ENCODE results near the gene TFDP1. TPM values are rescaled to one million over a fixed set of nuclear protein-coding genes. Genes with fewer than 3 reads are reported as not detected.
"Not testable (repeated sequence)": the region's sequence is repeated elsewhere in the genome, so short reads cannot be mapped to it uniquely, and the experiment has no call there.

Gene TFDP1
- total RNA-seq, 1 donor from 2014 or later = 69.5 TPM

DNA sequence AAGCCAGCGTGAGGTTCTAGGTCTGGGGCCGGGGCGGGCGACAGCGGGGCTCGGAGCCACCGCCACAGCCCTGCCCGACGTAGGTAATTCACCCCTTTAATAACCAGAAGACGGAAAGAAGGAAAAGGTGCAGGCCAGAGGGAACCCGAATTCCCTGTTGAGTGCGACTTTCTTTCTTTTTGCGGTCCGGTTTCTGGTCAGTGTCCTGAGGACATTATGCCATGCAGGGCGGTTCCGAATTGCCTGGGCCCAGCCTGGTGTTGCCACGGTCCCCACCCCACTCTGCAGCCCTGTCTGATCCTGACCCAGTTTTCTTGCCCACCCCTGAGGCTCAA lies 18.4 kb upstream of the TFDP1 start:
- DNase-seq (ENCODE audit: low read depth, low spot score) = no peak

DNA sequence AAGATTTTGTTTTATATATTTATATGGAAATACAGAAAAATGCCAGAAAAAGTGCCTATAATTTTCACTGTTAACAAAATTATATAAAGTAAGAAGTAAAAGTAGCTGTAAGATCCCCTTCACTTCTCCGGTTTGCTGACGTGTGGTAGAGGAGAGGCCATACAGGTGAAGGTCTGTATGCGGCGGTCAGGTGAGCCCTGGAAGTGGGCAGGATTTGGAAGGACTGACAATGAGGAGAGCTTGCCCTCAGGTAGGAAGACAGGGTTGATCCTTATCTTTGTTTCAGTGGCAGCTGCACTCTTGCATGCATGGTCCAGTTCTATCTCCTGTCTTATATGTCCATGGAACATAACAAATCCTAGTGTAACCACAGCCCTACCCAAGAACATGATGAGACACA lies 16.9 kb upstream of the TFDP1 start:
- DNase-seq (ENCODE audit: low read depth, low spot score) = no peak

DNA sequence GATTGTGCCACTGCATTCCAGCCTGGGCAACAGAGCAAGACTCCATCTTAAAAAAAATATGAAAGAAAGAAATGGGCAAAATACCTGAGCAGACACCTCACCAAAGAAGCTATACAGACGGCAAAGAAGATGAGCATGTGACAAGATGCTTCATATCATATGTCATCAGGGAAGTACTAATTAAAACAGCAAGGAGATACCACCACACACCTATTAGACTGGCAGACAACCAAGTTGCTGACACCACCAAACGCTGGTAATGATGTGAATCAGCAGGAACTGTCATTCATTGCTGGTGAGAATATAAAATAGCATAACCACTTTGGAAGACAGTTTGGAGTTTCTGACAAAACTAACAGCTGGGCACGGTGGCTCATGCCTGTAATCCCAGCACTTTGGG lies 11.5 kb upstream of the TFDP1 start:
- DNase-seq (ENCODE audit: low read depth, low spot score) = no peak

DNA sequence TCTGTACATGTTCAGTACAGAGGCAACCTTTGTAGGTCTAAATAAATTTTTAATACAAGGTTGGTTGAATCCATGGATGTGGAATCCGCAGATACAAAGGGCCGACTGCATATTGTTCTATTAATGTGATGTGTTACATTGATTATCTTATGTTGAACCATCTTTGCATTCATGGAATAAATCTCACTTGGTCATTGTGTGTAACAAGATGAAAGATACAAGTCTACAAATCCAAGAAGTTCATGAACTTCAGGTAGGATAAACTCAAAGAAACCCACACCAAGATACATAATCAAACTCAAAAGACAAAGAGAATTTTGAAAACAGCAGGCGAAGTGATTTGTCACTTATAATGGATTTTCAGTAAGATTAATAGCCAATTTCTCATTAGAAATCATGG lies 8.0 kb upstream of the TFDP1 start:
- no peak for DNase-seq (ENCODE audit: low read depth, low spot score)

DNA sequence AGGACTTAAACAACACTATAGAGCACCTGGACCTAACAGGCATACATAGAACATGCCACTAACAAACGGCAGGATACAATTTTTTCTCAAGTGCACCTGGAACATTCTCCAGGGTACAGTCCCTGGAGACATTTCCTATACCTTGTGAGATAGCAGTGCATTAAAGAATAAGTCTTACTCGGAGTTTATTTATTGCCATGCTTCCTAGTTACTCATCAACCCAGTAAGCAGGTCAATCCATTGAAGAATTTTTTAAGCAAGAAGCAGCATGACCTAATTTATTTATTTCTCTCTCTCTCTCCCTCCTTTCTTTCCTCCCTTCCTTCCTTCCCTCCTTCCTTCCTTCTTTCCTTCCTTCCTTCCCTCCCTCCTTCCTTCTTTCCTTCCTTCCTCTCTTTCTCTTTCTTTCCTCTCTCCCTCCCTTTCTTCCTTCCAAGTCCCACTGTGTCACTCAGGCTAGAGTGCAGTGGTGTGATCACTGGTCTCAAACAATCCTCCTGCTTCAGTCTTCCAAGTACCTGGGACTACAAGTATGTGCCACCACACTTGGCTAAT lies 6.6 kb upstream of the TFDP1 start:
- DNase-seq (ENCODE audit: low read depth, low spot score) = no peak

DNA sequence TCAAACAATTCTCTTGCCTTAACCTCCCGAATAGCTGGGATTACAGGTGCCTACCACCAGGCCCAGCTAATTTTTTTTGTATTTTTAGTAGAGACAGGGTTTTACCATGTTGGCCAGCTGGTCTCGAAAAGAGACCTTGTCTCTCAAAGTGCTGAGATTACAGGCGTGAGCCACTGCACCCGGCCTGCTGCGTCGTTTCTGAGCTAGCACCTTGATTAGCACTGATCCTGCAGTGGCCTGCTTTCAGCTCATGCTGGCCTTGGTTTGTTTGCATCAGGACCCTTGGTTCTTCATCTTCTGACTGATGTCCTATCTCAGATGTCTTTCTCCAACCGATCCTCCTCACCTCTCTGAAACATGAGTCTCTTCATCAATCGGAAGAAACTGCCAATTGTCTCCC lies 4.9 kb upstream of the TFDP1 start:
- DNase-seq (ENCODE audit: low read depth, low spot score) = no peak

DNA sequence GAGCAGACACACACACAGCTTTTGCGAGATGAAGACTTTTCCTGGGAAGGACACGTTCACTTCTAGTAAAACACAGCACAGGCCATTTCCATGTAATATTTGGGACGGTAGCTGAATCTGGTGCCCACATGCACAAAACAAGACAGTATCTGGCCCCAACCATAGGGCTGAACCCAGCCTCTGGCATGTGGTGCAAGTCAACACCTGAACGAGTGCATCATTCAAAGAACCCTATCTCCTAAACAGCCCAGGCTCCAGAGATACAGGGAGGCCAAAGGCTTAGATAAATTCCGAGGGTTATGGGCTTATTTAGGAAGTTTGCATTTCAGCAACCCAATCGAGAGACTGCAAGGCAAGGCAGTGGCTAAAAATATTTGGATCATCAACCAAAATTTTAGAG lies 2.7 kb upstream of the TFDP1 start:
- no peak for DNase-seq (ENCODE audit: low read depth, low spot score)

DNA sequence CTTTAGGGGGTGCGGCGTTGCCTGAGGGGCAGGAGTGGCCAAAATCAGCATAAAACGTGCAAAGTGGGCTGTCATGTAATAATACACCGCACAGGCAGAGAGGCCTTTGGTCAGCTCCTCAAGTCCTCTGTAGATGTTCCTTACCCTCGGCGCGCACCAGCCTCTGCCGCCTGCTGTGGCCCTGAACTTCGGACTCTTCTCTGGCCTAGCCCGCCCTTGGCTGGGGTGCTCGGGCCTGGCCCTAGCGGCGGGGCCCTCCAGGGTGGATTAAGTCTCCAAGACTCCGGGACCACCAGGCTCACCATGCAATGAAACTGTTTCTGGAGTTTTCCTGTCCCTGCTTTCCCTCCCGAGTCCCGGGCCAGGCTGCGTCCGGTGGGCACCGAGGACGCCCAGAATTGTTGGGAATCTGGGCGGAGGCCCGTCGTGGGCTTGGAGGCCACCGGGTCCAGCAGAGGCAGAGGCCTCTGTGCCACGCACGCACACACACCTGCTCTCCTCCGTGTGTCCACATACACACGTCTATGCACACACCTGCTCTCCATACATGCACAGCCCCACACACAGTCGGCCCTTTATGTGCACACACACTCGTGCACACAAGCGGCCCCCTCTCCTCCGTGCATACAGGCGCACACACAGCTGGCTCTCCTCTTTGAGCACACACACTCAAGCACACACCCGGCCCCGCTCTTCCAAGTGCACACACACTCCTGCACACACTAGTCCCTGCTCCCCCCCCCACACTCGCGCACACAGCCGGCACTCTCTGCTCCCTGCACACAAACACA lies 1.5 kb upstream of the TFDP1 start:
- no peak for DNase-seq (ENCODE audit: low read depth, low spot score)

DNA sequence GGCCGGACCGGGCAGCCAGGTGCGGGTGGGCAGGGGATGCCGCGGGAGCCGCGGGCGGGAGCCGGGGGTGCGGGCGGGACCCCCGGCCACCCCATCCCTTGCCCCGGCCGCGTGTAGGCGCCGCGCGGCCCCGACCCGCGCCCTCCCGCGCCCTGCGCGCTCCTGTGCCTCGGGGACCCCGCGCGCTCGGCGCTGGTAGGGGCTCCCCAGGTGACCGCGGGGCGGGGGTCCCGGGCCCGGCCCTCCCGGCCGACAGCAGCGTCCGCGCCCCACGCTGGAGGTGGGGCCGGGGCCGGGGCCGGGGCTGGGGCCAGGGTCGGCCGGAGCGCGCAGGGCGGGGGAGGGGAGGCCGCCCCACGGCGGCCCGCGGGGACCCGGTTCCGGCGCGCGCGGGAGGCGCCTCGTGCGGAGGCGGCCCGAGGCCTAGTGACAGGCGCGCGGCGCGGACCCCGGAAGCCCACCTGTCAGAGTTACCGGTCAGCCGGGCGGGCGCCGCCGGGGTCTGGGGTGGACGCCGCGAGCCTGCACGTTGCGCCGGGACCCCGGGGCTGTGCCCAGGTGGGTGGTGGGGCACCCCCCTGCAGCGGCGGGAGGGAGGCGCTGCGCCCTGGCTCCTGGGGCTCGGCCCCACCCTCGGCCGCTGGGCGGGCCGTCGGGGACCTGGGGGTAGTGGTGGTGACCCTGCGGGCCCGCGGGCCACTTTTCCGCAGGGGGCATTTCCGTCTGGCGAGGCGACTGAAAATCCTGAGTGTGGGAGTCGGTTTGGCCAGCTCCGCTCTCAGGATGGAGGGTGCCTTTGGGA lies 518 bp downstream of the TFDP1 start:
- DNase-seq (ENCODE audit: low read depth, low spot score) = no peak

DNA sequence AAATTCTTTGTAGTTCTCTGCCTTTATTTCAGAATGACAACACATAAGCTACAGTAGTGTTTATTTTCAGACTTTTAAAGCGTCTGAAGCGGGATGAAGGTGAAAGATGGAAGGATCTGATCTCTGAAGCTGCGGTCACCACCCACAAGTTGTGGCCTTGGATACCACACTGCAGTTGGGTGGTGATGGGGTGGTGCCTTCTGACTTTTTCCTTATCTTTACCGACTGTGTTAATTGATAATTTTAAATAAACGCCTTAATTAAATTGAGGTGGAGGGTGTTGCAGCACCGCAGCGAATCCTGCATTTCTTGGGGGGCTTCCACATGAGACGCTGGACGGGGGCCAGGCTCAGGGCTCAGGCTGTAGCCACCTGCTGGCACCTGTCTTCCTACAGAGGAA lies 1.3 kb downstream of the TFDP1 start:
- no peak for DNase-seq (ENCODE audit: low read depth, low spot score)

DNA sequence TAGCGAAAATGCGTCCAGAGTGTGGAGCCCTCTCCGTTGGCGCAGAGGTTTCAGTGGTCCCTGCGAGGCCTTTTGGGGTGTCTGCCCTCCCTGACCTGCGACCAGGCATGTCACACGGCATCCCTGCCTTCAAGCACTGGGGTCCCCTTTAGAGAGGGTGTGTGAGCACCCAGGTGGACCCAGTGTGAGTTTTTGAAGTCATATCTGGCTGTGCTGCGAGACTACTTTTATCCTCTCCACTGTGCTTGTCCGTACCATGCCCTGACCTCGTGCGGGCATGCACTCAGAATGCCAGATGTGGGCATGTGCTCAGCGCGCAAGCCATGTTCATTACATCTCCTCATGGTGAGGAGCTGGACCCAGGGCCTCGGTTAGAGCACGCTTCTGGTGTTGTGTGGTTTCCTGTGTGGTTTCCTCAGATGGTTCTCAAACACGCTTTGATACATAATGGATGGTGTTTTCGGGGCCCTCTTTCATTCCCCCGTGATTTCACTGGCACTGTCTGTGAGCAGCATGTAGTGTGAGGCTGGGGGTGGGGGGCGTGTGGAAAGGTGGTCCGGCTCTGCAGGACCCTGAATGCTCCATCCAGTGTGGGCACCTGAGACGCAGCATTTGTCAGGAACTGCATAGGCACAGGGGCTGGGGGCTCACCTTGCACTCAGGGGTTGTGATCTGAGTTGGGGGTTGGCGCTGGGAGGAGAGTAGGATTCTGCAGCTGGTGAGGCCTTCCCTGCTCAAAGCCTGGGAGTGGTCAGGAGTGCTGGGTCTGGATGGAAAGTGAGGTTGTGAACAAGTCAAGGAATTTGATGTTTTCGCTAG lies 2.3 kb downstream of the TFDP1 start:
- DNase-seq (ENCODE audit: low read depth, low spot score) = no peak

DNA sequence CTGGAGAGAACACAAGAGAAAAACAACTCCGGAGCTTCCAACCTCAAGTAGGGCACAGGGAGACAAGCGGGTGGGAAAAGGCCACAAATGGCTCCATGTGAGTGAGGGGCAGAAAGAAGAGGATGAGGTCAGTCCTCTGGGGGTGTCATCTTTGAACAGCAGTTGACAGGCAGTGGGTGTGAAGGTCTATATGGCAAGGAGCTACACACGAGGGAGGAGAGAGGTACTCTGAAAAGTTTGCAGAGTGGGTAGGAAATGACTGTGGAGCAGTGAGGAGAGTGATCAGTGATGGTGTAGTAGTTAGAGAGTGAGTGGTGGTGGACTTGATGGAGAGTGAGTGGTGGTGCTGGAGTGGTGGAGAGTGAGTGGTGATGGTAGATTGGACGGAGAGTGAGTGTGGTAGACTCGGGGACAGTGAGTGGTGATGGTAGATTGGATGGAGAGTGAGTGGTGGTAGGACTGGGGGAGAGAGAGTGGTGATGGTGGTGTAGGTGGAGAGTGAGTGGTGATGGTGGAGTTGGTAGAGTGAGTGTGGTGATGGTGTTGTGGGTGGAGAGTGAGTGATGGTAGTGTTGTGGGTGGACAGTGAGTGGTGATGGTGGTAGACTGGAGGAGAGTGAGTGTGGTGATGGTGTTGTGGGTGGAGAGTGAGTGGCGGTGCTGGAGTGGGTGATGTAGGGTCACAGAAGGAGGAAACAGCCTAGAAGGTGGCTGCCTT lies 4.0 kb downstream of the TFDP1 start:
- no peak for DNase-seq (ENCODE audit: low read depth, low spot score)

DNA sequence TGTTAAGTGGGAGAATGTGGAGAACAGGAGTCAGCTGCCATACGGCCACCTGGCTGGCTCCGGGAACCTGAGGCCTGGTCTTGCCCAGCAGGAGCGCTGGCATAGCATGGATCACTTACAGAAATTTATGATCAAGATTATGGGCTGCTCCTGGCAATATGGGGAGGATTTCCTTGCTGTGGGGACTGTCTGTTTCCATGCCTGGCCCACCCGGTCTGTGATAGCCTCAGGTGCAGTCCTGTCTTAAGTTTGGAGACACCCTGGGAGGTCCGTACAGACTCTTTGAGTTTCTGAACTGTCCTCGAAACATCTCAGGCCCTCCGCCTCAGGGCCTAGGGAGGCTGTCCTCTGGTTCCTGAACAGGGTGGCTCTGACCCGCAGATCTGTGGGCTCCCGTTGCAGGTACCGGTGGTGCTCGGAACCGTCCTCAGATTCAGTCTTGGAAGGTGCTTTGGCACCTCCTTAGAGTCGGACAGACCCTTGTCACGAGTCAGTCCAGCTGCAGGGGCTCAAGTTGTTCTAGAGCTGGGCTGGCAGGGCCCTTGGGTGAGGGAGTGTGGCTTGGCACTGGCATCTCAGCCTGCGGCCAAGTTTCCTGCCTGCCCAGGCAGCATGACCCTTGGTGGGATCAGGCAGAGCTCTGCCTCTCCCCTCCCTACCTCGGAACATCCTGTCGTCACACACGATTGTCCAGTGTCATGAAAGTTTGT lies 4.9 kb downstream of the TFDP1 start:
- no peak for DNase-seq (ENCODE audit: low read depth, low spot score)

DNA sequence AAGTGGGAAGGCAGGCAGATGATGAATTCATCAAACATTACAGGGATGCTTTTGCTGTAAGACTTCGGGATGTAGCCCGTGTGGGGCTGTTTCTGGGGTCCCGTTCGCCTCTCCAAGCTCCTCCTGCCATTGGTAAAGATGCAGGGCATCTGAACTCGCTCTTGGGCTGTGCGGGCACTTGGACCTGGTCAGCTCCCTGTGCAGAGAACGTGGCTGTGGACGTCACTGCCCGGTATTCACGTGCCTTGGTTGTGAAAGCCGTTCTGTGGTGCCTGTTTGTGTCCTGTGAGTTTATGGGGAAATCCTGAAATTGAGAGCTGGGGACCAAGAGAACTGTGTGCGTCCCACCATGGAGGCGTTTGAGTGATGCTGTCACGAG lies 5.4 kb downstream of the TFDP1 start:
- DNase-seq (ENCODE audit: low read depth, low spot score) = no peak

DNA sequence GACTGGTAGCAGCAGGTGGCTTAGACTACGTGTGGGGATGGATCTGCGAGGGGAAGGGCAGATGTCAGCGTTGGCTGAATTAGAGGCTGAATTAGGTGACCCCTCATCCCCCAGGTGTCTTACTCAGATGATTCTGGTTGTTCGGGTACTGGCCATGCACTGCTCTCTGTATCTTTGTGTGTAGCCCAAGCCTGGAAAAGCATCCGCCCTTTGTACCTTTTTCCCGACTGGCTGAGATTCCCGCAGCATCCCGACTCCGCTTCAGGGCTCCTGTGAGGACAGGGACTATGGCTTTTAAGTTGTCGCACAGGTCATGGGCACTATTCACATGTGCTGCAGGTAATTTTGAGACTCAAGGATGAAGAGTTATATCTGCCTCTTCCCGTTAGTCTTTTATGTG lies 7.2 kb downstream of the TFDP1 start:
- DNase-seq (ENCODE audit: low read depth, low spot score) = no peak

DNA sequence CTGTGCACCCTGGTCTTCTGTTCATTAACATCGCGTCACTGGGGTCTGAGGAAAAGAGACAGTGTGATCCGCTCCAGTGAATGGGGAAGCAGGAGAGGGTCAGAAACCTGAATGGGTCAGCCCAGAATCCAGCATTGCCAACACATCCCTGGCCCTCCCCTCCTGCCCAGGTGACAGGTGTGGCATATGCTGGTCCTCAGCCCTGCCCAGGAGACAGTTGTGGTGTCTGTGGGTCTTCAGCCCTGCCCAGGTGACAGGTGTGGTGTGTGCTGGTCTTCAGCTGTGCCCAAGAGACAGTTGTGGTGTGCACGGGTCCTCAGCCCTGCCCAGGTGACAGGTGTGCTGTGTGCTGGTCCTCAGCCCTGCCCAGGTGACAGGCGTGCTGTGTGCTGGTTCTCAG lies 8.0 kb downstream of the TFDP1 start:
- DNase-seq (ENCODE audit: low read depth, low spot score) = no peak

DNA sequence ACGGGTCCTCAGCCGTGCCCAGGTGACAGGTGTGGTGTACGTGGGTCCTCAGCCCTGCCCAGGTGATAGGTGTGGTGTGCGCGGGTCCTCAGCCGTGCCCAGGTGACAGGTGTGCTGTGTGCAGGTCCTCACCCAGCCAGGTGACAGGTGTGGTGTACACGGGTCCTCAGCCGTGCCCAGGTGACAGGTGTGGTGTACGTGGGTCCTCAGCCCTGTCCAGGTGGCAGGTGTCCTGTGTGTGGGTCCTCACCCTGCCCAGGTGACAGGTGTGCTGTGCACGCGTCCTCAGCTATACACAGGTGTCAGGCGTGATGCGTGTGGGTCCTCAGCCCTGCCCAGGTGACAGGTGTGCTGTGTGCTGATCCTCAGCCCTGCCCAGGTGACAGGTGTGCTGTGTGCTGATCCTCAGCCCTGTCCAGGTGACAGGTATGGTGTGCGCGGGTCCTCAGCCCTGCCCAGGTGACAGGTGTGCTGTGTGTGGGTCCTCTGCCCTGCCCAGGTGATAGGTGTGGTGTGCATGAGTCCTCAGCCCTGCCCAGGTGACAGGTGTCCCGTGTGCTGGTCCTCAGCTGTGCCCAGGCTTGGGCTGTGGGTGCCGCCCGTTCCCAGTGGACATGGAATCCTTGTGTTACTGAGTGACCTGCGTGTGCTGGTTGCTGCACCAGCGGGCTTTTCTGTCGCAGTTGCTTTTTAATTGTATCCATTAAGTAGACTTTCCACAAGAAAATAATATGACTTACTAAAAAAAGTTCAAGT lies 9.7 kb downstream of the TFDP1 start:
- DNase-seq (ENCODE audit: low read depth, low spot score) = not testable (repeated sequence)

DNA sequence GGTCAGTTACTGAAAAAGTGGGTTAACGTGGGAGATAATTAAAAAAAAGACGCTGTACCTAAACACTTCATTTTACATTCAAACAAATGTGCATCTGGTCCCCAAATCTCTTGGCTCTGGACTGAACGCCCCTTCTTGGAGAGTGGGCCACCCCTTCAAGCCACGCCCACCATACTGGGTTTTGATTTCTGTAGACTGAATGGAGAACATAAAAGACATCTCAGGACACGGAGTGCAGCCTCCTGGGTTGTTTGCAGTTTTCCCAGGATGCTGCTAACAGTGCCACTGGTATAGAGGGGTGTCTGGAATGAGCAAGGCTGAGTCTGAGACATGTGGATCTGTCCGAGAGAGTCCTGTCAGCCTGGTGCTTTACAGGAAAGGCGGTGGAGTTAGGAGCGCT lies 10.6 kb downstream of the TFDP1 start:
- DNase-seq (ENCODE audit: low read depth, low spot score) = no peak

DNA sequence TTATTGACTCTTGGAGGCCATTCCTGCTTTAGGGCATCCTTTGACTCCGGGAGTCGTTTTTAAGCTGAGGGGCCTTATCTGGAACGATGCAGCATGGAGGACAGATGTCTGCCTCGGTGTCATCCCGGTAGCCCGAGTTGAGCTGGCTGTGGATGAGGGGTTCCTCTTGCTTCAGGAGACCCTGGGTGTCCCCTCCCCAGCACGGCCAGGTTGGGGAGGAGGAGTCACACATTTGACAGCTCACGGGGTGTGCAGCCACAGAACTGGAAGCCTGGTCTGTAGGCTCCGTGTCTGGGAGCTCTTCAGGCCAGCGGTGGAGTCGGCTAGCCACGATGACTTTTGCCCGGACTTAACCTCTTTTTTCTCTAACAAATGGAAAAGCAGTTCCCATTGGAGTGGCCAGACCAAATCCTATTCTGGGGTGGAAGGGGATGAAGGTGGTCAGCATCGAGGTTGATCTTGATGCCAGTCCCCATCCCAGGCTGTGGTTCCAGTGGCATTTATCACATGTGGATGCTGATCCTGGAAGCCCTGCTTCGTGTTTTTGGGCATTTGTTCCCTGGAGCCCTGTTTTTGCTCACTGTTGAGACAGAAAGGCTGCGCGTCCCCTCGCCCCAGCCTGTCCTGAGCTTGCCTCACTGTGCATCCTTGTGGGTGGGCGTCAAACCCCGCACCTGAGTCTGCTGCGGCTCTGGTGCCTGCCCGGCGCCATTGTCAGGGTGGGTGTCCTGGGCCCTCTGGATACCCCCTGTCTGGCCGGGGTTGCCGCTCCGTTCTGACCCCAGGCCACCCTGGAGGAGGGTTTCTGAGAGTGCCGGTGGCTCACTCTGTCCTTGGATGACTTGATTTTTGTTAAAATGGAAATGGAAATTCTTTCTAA lies 12.0 kb downstream of the TFDP1 start:
- no peak for DNase-seq (ENCODE audit: low read depth, low spot score)
